IPS DF 6.9 (cell line): ENCODE measurements around the gene RAD9A.

Experiments used
- DNase-seq: peaks from one replicate; pipeline ENCODE4 v3.0.0-alpha.2; 2013; ENCODE audit warnings: low read depth, low spot score
- H3K27ac ChIP-seq: one replicate; pipeline ENCODE4 v1.5.1; 2013; ENCODE audit warnings: low read length, control low read depth
- H3K27me3 ChIP-seq: 2 replicates; pipeline ENCODE4 v1.6.1; 2013; ENCODE audit warnings: mild to moderate bottlenecking, low read length; ENCODE audit not compliant: control insufficient read depth, insufficient read depth
- H3K36me3 ChIP-seq: 2 replicates; pipeline ENCODE4 v1.6.1; 2013; ENCODE audit warnings: low read length; ENCODE audit not compliant: control insufficient read depth, insufficient read depth
- H3K4me1 ChIP-seq: 2 replicates; pipeline ENCODE4 v1.6.1; 2013; ENCODE audit warnings: low read length; ENCODE audit not compliant: control insufficient read depth, insufficient read depth
- H3K4me3 ChIP-seq: 2 replicates; pipeline ENCODE4 v1.5.1; 2013; ENCODE audit warnings: mild to moderate bottlenecking, low read length
- H3K9me3 ChIP-seq: 2 replicates; pipeline ENCODE4 v1.6.1; 2013; ENCODE audit warnings: low read length, inconsistent platforms; ENCODE audit not compliant: control insufficient read depth, insufficient read depth
- WGBS: extraction: QIAGEN DNeasy Blood & Tissue Kit; methylation state at CpG from one replicate; pipeline ENCODE4 v1.1.7; 2013; ENCODE audit warnings: mixed read lengths, missing lambda C conversion rate; ENCODE audit not compliant: insufficient read length, insufficient coverage; 5-methylcytosine and 5-hydroxymethylcytosine counted together

RAD9A gene

DNA sequence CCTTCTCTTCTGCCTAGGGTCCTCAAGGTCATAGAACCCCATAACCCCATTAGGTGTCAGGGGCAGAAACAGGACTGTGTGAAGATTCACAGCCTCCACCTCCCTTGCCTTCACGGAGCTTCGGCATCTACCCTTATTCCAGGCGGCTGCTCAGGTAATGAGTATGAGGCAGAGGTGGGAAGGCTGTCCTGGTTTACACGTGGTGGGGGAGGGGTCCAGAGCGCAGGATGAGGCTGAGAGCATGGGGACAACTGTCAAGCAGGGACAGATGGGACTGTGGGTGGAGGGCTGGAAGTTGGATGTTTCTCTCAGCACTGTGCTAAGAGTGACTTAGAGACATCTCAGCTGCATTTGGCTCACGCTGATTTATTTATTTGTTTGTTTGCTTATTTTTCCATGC is 4.3 kb upstream of the RAD9A start:
- Histone ChIP-seq H3K4me3 (no peak overlapping the region), H3K27me3 (no peaks in the 10 kb centered on the region; the same call in 1 of the 2 replicates), H3K4me1 (peaks cover 3% of the 10 kb centered on the region; the same call in 1 of the 2 replicates), H3K27ac (no peak overlapping the region), H3K36me3 (peaks cover 1% of the 10 kb centered on the region; the same call in 1 of the 2 replicates), H3K9me3 (no peaks in the 10 kb centered on the region)
- no CpG with 5 or more reads among the region's 6 CpGs for whole genome bisulfite sequencing
- no peak for DNase-seq

DNA sequence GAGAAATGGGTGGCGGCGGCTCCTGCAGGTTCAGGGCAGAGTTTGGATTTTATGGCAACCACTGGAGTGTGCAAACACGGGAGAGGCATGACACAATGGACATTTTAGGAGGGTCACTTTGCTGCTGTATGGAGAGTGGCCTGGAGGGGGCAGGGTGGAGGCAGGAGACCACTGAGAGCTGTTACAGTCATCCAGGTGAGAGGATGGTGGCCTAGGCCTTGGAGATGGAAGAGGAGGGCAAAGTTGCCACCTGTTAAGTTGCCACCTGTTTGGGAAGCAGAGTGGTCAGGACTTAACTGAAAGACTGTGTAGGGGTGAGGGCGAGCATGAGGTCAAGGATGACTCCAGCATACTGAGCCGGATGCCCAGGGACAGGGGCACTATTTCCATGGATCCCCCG is 2.3 kb upstream of the RAD9A start:
- peaks cover 3% of the 10 kb centered on the region; the same call in 1 of the 2 replicates for H3K36me3 ChIP-seq
- H3K27me3 ChIP-seq = no peaks in the 10 kb centered on the region; the same call in 1 of the 2 replicates
- peaks cover 5% of the 10 kb centered on the region; the same call in 1 of the 2 replicates for H3K4me1 ChIP-seq
- no peaks in the 10 kb centered on the region for H3K9me3 ChIP-seq
- H3K27ac ChIP-seq = no peak overlapping the region
- H3K4me3 ChIP-seq = no peak overlapping the region
- WGBS = no CpG with 5 or more reads among the region's 6 CpGs
- no peak for DNase-seq

DNA sequence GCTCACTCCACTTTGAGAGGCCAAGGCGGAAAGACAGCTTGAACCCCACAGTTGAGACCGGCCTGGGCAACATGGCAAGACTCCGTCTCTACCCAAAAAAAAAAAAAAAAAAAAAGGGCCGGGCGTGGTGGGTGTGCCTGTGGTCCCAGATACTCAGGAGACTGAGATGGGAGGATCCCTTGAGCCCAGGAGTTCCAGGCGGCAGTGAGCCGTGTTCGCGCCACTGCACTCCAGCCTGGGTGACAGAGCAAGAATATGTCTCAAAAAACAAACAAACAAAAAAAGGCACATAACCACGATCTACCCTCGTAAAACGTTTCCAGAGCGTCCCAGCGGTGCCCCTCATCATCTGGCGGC is 861 bp upstream of the RAD9A start:
- H3K4me3 ChIP-seq = peak overlapping the region; percentile 49; the same call in 1 of the 2 replicates
- H3K36me3 ChIP-seq = peaks cover 9% of the 10 kb centered on the region
- no peak overlapping the region for H3K27ac ChIP-seq
- peaks cover 7% of the 10 kb centered on the region for H3K4me1 ChIP-seq
- DNase-seq = no peak
- H3K9me3 ChIP-seq = no peaks in the 10 kb centered on the region
- no peaks in the 10 kb centered on the region for H3K27me3 ChIP-seq
- no CpG with 5 or more reads among the region's 15 CpGs for WGBS

DNA sequence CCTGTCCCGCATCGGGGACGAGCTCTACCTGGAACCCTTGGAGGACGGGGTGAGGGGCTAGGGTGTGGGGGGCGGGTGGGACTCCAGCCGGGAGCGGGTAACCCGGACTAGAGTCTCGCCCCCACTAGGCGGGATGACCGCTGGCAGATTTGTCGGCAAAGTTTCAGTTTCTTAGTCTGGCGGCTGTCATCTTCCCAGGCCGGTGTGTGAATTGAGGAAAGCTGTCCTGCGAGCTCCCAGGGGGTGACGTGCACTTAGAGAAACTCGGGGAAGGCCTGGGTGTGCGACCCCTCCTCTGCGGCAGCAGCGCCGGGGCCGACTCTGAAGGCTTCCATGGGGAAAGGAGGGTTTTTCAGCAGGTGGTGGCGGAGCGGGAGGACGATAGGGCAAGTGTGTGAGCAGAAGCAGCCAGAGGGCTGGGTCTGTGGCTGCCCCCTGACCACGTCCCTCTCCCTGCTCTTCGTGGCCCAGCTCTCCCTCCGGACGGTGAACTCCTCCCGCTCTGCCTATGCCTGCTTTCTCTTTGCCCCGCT is 463 bp downstream of the RAD9A start:
- DNase-seq = no peak

DNA sequence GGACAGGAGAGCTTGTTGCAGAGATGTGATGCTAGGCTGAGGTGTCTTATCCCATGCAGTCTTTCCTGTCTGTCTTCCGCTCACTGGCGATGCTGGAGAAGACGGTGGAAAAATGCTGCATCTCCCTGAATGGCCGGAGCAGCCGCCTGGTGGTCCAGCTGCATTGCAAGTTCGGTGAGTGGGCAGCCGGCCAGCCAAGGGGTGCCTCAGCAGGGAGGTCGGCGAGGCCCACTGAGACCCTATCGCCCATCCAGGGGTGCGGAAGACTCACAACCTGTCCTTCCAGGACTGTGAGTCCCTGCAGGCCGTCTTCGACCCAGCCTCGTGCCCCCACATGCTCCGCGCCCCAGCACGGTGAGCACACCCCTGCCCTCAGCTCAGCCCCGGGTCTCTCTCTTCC is 1.7 kb downstream of the RAD9A start:
- no peak overlapping the region for H3K4me3 ChIP-seq
- H3K27me3 ChIP-seq = no peaks in the 10 kb centered on the region
- H3K27ac ChIP-seq = no peak overlapping the region
- WGBS = no CpG with 5 or more reads among the region's 18 CpGs
- H3K36me3 ChIP-seq = peaks cover 21% of the 10 kb centered on the region
- no peaks in the 10 kb centered on the region for H3K9me3 ChIP-seq
- peaks cover 7% of the 10 kb centered on the region for H3K4me1 ChIP-seq
- DNase-seq = no peak

More for the DNA sequence above, 463 bp downstream of the RAD9A start:
- WGBS = no CpG with 5 or more reads among the region's 31 CpGs
- Histone ChIP-seq H3K27ac (no peak overlapping the region), H3K27me3 (no peaks in the 10 kb centered on the region), H3K9me3 (no peaks in the 10 kb centered on the region), H3K4me1 (peaks cover 7% of the 10 kb centered on the region), H3K36me3 (peaks cover 11% of the 10 kb centered on the region), H3K4me3 (peak overlapping the region; percentile 49; the same call in 1 of the 2 replicates)

DNA sequence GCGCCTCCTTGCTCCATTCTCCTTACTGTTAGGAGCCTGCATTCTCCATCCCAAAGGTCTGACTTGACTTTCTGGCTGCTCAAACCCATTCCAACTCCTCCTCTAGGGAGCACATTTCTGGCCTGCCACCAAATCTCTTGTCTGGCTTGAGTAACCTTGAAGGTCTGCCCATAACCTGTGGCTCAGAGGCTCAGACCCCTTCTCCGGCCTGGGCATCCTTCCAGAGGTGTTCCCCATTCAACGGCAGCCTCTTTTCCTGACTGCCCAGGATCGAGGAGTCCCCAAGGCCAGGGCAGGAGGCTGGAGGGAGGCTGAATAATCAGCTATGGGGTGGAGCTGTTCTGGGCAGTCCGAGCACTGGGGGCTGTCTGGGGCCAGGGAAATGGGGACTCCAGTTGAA is 2.2 kb downstream of the RAD9A start:
- DNase-seq = no peak
- H3K27me3 ChIP-seq = no peaks in the 10 kb centered on the region
- H3K27ac ChIP-seq = no peak overlapping the region
- peaks cover 26% of the 10 kb centered on the region for H3K36me3 ChIP-seq
- H3K9me3 ChIP-seq = no peaks in the 10 kb centered on the region
- H3K4me1 ChIP-seq = peaks cover 7% of the 10 kb centered on the region
- WGBS = no CpG with 5 or more reads among the region's 5 CpGs
- no peak overlapping the region for H3K4me3 ChIP-seq

DNA sequence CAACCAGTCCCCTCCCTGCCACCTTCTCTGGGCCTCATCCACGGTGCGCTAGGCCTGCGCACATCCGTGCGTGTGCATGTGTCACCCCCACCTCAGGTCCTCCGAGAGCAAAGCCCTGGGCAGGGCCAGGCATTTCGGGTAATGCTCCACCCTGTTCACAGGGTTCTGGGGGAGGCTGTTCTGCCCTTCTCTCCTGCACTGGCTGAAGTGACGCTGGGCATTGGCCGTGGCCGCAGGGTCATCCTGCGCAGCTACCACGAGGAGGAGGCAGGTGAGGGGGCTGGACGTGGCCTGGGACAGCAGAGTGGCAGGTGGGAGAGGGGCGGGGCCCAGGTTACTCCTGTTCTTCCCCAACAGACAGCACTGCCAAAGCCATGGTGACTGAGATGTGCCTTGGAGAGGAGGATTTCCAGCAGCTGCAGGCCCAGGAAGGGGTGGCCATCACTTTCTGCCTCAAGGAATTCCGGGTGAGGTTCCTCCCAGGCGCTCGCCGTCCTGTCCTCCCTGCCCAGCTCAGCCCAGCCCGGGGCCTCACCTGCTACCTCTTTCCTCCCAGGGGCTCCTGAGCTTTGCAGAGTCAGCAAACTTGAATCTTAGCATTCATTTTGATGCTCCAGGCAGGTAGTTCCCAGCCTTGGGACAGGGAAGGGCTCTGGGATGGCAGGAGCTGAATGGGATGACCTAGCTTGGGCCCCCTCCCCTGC is 3.9 kb downstream of the RAD9A start:
- no peak overlapping the region for H3K4me3 ChIP-seq
- peaks cover 9% of the 10 kb centered on the region for H3K4me1 ChIP-seq
- peaks cover 31% of the 10 kb centered on the region for H3K36me3 ChIP-seq
- no peak overlapping the region for H3K27ac ChIP-seq
- H3K9me3 ChIP-seq = no peaks in the 10 kb centered on the region
- DNase-seq = no peak
- H3K27me3 ChIP-seq = no peaks in the 10 kb centered on the region
- WGBS = no CpG with 5 or more reads among the region's 19 CpGs

DNA sequence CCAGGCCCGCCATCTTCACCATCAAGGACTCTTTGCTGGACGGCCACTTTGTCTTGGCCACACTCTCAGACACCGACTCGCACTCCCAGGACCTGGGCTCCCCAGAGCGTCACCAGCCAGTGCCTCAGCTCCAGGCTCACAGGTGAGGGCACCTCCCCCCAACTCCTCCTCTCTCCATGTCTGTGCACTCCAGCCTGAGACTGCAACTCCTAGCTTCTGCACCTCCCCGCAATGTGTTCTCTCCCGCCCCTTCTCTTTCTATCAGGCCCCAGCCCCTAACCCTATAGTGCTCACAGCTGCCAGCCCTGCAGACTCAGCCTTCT is 4.4 kb downstream of the RAD9A start:
- Histone ChIP-seq H3K4me1 (peaks cover 10% of the 10 kb centered on the region), H3K27ac (no peak overlapping the region)

DNA sequence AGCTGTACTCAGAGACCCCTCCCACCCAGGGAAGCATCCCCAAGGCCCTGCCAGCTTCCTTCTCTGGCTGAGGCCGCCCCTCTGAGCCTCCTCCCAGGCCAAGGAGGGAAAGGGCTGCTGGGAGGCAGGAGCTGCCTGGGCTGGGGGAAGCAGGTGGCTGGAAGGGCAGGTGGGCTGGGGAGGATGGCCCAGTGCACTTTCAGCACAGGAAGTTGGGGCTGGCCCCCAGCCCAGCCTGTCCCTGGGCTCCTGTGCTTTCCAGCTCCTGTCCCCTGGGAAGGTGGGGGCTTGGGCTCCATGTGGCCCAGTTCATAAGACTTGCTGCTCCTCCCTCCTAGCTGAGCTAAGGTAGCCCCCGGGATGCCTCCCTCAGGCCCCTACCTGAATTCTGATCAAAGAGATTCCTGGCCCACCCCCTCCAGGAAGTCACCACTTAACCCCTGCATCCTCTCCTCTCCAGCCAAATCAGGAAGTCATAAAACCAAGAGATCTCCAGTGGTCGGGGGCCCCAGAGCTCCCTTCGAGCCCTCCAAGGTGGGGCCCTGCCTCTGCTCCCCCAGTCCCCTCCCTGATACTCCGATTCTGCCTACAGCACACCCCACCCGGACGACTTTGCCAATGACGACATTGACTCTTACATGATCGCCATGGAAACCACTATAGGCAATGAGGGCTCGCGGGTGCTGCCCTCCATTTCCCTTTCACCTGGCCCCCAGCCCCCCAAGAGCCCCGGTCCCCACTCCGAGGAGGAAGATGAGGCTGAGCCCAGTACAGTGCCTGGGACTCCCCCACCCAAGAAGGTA is 5.0 kb downstream of the RAD9A start:
- Histone ChIP-seq H3K4me1 (peaks cover 10% of the 10 kb centered on the region), H3K9me3 (no peaks in the 10 kb centered on the region), H3K27ac (no peak overlapping the region), H3K4me3 (no peak overlapping the region), H3K36me3 (peaks cover 31% of the 10 kb centered on the region), H3K27me3 (no peaks in the 10 kb centered on the region)
- WGBS = no CpG with 5 or more reads among the region's 13 CpGs
- no peak for DNase-seq

More for the DNA sequence above, 4.4 kb downstream of the RAD9A start:
- peaks cover 31% of the 10 kb centered on the region for H3K36me3 ChIP-seq
- DNase-seq = no peak
- H3K9me3 ChIP-seq = no peaks in the 10 kb centered on the region
- H3K27me3 ChIP-seq = no peaks in the 10 kb centered on the region
- WGBS = no CpG with 5 or more reads among the region's 7 CpGs
- no peak overlapping the region for H3K4me3 ChIP-seq

DNA sequence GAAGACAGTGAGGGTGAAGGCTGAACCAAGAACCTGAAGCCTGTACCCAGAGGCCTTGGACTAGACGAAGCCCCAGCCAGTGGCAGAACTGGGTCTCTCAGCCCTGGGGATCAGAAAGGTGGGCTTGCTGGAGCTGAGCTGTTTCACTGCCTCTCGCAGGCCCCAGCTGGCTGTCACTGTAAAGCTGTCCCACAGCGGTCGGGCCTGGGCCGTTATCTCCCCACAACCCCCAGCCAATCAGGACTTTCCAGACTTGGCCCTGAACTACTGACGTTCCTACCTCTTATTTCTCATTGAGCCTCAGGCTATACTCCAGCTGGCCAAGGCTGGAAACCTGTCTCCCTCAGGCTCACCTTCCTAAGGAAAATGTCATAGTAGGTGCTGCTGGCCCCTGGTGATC is 5.8 kb downstream of the RAD9A start:
- no peak overlapping the region for H3K4me3 ChIP-seq
- peaks cover 30% of the 10 kb centered on the region for H3K36me3 ChIP-seq
- H3K4me1 ChIP-seq = peaks cover 9% of the 10 kb centered on the region
- no peaks in the 10 kb centered on the region for H3K27me3 ChIP-seq
- no CpG with 5 or more reads among the region's 6 CpGs for whole genome bisulfite sequencing
- DNase-seq = no peak
- H3K27ac ChIP-seq = no peak overlapping the region
- no peaks in the 10 kb centered on the region for H3K9me3 ChIP-seq
